ENCODE data around the gene NACAD. TPM values are rescaled to one million over a fixed set of nuclear protein-coding genes. Genes with fewer than 3 reads are reported as not detected.
A peak's percentile ranks its signal among the peaks of the same experiment; 100 is the strongest.

NACAD gene
- total RNA-seq, 1 donor from 2014 or later = 21.6 TPM

DNA sequence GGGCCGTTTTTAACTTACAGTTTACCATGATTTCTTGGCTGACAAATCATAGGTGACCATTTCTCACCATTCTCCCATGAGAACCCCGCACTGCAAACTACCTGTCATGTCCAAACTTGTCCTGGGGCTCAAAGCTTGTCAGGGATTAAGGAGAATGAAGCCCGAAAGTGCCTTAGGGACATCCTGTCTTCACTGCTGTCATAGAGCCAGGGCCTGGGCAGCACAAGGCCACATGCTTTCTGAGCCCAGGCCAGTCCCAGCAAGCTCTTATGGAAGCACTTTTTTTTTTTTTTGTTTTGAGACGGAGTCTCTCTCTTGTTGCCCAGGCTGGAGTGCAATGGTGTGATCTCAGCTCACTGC lies 54.9 kb downstream of the NACAD start:
- Histone ChIP-seq H4K20me1 (ENCODE audit: insufficient read depth, low read length) (peaks cover 81% of the 10 kb centered on the region), H3K9me3 (ENCODE audit: insufficient read depth, low read depth, low read length) (no peaks in the 10 kb centered on the region), H3K4me1 (ENCODE audit: insufficient read depth, low read length) (peaks cover 8% of the 10 kb centered on the region), H3K27me3 (ENCODE audit: insufficient read depth, low read length) (no peaks in the 10 kb centered on the region), H3K79me2 (ENCODE audit: insufficient read depth, low read length) (peaks cover 82% of the 10 kb centered on the region), H3K9ac (ENCODE audit: low read length) (no peak overlapping the region), H3K4me3 (ENCODE audit: insufficient read depth, low read depth, low read length) (no peak overlapping the region), H2AFZ (ENCODE audit: low read depth, low read length) (no peak overlapping the region), H3K4me2 (ENCODE audit: low read length) (peak overlapping the region; percentile 48), H3K36me3 (ENCODE audit: insufficient read depth, low read length) (peaks cover 6% of the 10 kb centered on the region), H3K27ac (ENCODE audit: low read depth, low read length) (no peak overlapping the region)
- H3K27ac Mint-ChIP-seq (ENCODE audit: unreplicated experiment) = no peak overlapping the region
- no peak for FAIRE-seq
- peaks cover 10% of the 10 kb centered on the region for H3K36me3 Mint-ChIP-seq (ENCODE audit: low read depth, unreplicated experiment)
- H3K4me3 Mint-ChIP-seq (ENCODE audit: unreplicated experiment) = no peak overlapping the region
- no peak for DNase-seq (ENCODE audit: low read depth)
- no peak for TF ChIP-seq CTCF (IDR thresholded peaks at IDR 0.05; ENCODE audit: insufficient read depth, low read depth, low read length)
- no peak for TF ChIP-seq EZH2 (IDR thresholded peaks at IDR 0.05; ENCODE audit: insufficient read depth, low read length)
- peaks cover 19% of the 10 kb centered on the region for H3K4me1 Mint-ChIP-seq (ENCODE audit: low read depth, unreplicated experiment)
- H3K27me3 Mint-ChIP-seq (ENCODE audit: low read depth, unreplicated experiment) = no peaks in the 10 kb centered on the region
- H3K9me3 Mint-ChIP-seq (ENCODE audit: unreplicated experiment) = no peaks in the 10 kb centered on the region

- no peak overlapping the region for H2AFZ ChIP-seq (ENCODE audit: low read depth, low read length)
- peaks cover 3% of the 10 kb centered on the region for H3K36me3 ChIP-seq (ENCODE audit: insufficient read depth, low read length)
- no peak overlapping the region for H3K4me3 ChIP-seq (ENCODE audit: insufficient read depth, low read depth, low read length)
- Mint-ChIP-seq H3K27me3 (ENCODE audit: low read depth, unreplicated experiment) (no peaks in the 10 kb centered on the region), H3K9me3 (ENCODE audit: unreplicated experiment) (no peaks in the 10 kb centered on the region), H3K27ac (ENCODE audit: unreplicated experiment) (peak overlapping the region; percentile 63), H3K4me1 (ENCODE audit: low read depth, unreplicated experiment) (peaks cover 19% of the 10 kb centered on the region), H3K36me3 (ENCODE audit: low read depth, unreplicated experiment) (peaks cover 5% of the 10 kb centered on the region), H3K4me3 (ENCODE audit: unreplicated experiment) (no peak overlapping the region)
- H3K4me2 ChIP-seq (ENCODE audit: low read length) = peak overlapping the region; percentile 48
- TF ChIP-seq EZH2 (IDR thresholded peaks at IDR 0.05; ENCODE audit: insufficient read depth, low read length) = no peak
- no peak for TF ChIP-seq CTCF (IDR thresholded peaks at IDR 0.05; ENCODE audit: insufficient read depth, low read depth, low read length)
- H4K20me1 ChIP-seq (ENCODE audit: insufficient read depth, low read length) = peaks cover 81% of the 10 kb centered on the region
- no peak overlapping the region for H3K9ac ChIP-seq (ENCODE audit: low read length)
- H3K27me3 ChIP-seq (ENCODE audit: insufficient read depth, low read length) = no peaks in the 10 kb centered on the region
- peaks cover 8% of the 10 kb centered on the region for H3K4me1 ChIP-seq (ENCODE audit: insufficient read depth, low read length)
- H3K27ac ChIP-seq (ENCODE audit: low read depth, low read length) = no peak overlapping the region
- H3K79me2 ChIP-seq (ENCODE audit: insufficient read depth, low read length) = peaks cover 82% of the 10 kb centered on the region
- FAIRE-seq (peak; percentile 49), DNase-seq (ENCODE audit: low read depth) (peak; percentile 74)
- no peaks in the 10 kb centered on the region for H3K9me3 ChIP-seq (ENCODE audit: insufficient read depth, low read depth, low read length)
These were observed 55.4 kb downstream of the NACAD start for GRCh38 chr7:45033261-45033930.

DNA sequence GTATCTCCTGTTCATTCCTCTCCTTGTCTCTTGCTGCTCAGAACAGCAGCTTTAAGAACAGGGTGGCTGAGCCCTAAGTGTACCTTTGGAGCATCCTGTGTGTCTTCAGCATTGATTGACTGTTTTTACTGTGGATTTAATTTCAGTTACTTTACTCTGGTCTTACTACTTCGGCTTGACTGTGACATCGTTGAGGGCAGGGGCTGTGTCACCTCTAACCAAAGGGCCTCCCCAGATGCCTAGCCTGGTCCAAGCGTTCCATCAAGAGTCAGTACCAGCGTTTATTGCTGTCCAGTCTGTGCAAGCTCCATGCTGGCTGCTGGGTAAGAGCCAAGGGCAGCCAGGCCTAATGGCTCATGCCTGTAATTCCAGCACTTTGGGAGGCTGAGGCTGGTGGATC lies 56.3 kb downstream of the NACAD start:
- H3K27me3 ChIP-seq (ENCODE audit: insufficient read depth, low read length) = no peaks in the 10 kb centered on the region
- no peak overlapping the region for H3K9ac ChIP-seq (ENCODE audit: low read length)
- no peak overlapping the region for H3K4me2 ChIP-seq (ENCODE audit: low read length)
- H3K9me3 Mint-ChIP-seq (ENCODE audit: unreplicated experiment) = no peaks in the 10 kb centered on the region
- H3K79me2 ChIP-seq (ENCODE audit: insufficient read depth, low read length) = peaks cover 81% of the 10 kb centered on the region
- H3K9me3 ChIP-seq (ENCODE audit: insufficient read depth, low read depth, low read length) = no peaks in the 10 kb centered on the region
- H3K36me3 ChIP-seq (ENCODE audit: insufficient read depth, low read length) = no peaks in the 10 kb centered on the region
- no peak overlapping the region for H3K27ac Mint-ChIP-seq (ENCODE audit: unreplicated experiment)
- no peak overlapping the region for H2AFZ ChIP-seq (ENCODE audit: low read depth, low read length)
- no peak overlapping the region for H3K4me3 Mint-ChIP-seq (ENCODE audit: unreplicated experiment)
- no peak for TF ChIP-seq EZH2 (IDR thresholded peaks at IDR 0.05; ENCODE audit: insufficient read depth, low read length)
- TF ChIP-seq CTCF (IDR thresholded peaks at IDR 0.05; ENCODE audit: insufficient read depth, low read depth, low read length) = no peak
- H3K4me1 Mint-ChIP-seq (ENCODE audit: low read depth, unreplicated experiment) = peaks cover 26% of the 10 kb centered on the region
- H4K20me1 ChIP-seq (ENCODE audit: insufficient read depth, low read length) = peaks cover 81% of the 10 kb centered on the region
- H3K4me1 ChIP-seq (ENCODE audit: insufficient read depth, low read length) = peaks cover 12% of the 10 kb centered on the region
- FAIRE-seq = no peak
- H3K4me3 ChIP-seq (ENCODE audit: insufficient read depth, low read depth, low read length) = no peak overlapping the region
- DNase-seq (ENCODE audit: low read depth) = no peak
- H3K27me3 Mint-ChIP-seq (ENCODE audit: low read depth, unreplicated experiment) = no peaks in the 10 kb centered on the region
- peaks cover 2% of the 10 kb centered on the region for H3K36me3 Mint-ChIP-seq (ENCODE audit: low read depth, unreplicated experiment)
- no peak overlapping the region for H3K27ac ChIP-seq (ENCODE audit: low read depth, low read length)

Measured in astrocyte (in vitro differentiated cells and primary cell).